OCI-LY1 (cell line): ENCODE measurements around the gene ITGA1.

Experiments used
- H2AFZ ChIP-seq: fragments of 200-600 bp; sonication (generic), shearing (Covaris generic); 2 replicates; pipeline ENCODE4 v1.6.0; 2014; ENCODE audit warnings: antibody characterized with exemption, mild to moderate bottlenecking, low read length
- H3F3A ChIP-seq: fragments of 200-600 bp; sonication (generic), shearing (Covaris generic); 2 replicates; pipeline ENCODE4 v1.6.0; 2014; ENCODE audit warnings: mild to moderate bottlenecking, antibody characterized with exemption, low read length, moderate library complexity; ENCODE audit not compliant: insufficient read depth
- H3K27ac ChIP-seq: fragments of 200-600 bp; sonication (generic); 2 replicates; pipeline ENCODE4 v1.5.1; 2014; ENCODE audit warnings: low read length, mixed run types, mild to moderate bottlenecking, low read depth; ENCODE audit not compliant: poor library complexity, severe bottlenecking
- H3K27me3 ChIP-seq: fragments of 200-600 bp; sonication (generic); 2 replicates; pipeline ENCODE4 v1.6.0; 2014; ENCODE audit warnings: antibody characterized with exemption, mild to moderate bottlenecking, low read length, moderate library complexity; ENCODE audit not compliant: insufficient read depth
- H3K36me3 ChIP-seq: fragments of 200-600 bp; sonication (generic); 2 replicates; pipeline ENCODE4 v1.6.1; 2014; ENCODE audit warnings: mild to moderate bottlenecking, antibody characterized with exemption, low read length, moderate library complexity, mixed read lengths; ENCODE audit not compliant: insufficient read depth
- H3K4me1 ChIP-seq: fragments of 200-600 bp; sonication (generic); 2 replicates; pipeline ENCODE4 v1.5.1; 2014; ENCODE audit warnings: mild to moderate bottlenecking, low read length, moderate library complexity; ENCODE audit not compliant: insufficient read depth, severe bottlenecking
- H3K4me2 ChIP-seq: fragments of 200-600 bp; sonication (generic), shearing (Covaris generic); 2 replicates; pipeline ENCODE4 v1.6.1; 2014; ENCODE audit warnings: low read length
- H3K4me3 ChIP-seq: fragments of 200-600 bp; sonication (generic); 2 replicates; pipeline ENCODE4 v1.5.1; 2014; ENCODE audit warnings: low read length, low read depth, mild to moderate bottlenecking, mixed read lengths; ENCODE audit not compliant: poor library complexity, severe bottlenecking
- H3K79me2 ChIP-seq: fragments of 200-600 bp; shearing (Covaris generic); 2 replicates; pipeline ENCODE4 v1.6.1; 2016; ENCODE audit warnings: mixed run types, low read length, mixed read lengths; ENCODE audit not compliant: insufficient read depth
- H3K9ac ChIP-seq: fragments of 200-600 bp; sonication (generic), shearing (Covaris generic); 2 replicates; pipeline ENCODE4 v1.6.1; 2014; ENCODE audit warnings: mild to moderate bottlenecking, low read length, mixed read lengths
- H3K9me2 ChIP-seq: fragments of 200-600 bp; sonication (generic), shearing (Covaris generic); 2 replicates; pipeline ENCODE4 v1.6.1; 2014; ENCODE audit warnings: low read depth, mild to moderate bottlenecking, low read length, mixed read lengths
- H3K9me3 ChIP-seq: fragments of 200-600 bp; shearing (Covaris generic); 2 replicates; pipeline ENCODE4 v1.6.1; 2014; ENCODE audit warnings: low read length, mixed read lengths
- H4K20me1 ChIP-seq: fragments of 200-600 bp; sonication (generic), shearing (Covaris generic); 2 replicates; pipeline ENCODE4 v1.6.0; 2016; ENCODE audit warnings: mild to moderate bottlenecking, low read length; ENCODE audit not compliant: insufficient read depth
- EZH2 ChIP-seq: fragments of 200-600 bp; sonication (generic), shearing (Covaris generic); IDR thresholded peaks from 2 replicates; pipeline ENCODE4 v1.8.0; 2017; ENCODE audit warnings: borderline replicate concordance, mixed run types, mild to moderate bottlenecking, antibody characterized with exemption, low read length, moderate library complexity, mixed read lengths
- TF ChIP-seq, protein P1 (sequence below): fragments of 200-600 bp; sonication (generic), shearing (Covaris generic); IDR thresholded peaks from 2 replicates; pipeline ENCODE4 v1.5.1; 2017; ENCODE audit warnings: mild to moderate bottlenecking, antibody characterized with exemption, low read length, moderate library complexity, mixed read lengths

ITGA1 gene

DNA sequence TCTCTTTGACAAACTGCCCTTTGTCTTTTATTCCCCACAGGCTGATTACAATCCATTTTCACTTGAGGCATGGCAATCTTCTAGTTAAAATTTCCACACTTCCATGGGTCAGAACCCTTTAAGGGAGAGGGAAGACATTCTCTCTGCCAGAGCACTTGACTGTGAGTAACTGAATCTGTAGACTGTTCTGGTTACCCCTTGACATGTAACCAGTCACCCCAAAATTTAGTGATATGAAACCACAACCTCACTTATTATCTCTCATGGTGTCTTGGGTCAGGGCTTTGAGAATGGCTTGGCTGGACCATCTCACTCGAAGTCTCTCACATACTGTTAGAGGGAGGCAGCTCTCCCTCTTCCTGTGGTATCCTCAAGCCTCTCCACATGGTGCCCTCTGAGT is 215.4 kb downstream of the ITGA1 start:
- H3K36me3 ChIP-seq, result no peaks in the 10 kb centered on the region
- no peaks in the 10 kb centered on the region for H3K9me3 ChIP-seq
- H3F3A ChIP-seq, result no peaks in the 10 kb centered on the region
- no peak overlapping the region for H2AFZ ChIP-seq
- no peaks in the 10 kb centered on the region for H3K9me2 ChIP-seq
- no peak overlapping the region for H3K4me2 ChIP-seq
- no peak overlapping the region for H3K9ac ChIP-seq
- TF ChIP-seq, protein P1, sequence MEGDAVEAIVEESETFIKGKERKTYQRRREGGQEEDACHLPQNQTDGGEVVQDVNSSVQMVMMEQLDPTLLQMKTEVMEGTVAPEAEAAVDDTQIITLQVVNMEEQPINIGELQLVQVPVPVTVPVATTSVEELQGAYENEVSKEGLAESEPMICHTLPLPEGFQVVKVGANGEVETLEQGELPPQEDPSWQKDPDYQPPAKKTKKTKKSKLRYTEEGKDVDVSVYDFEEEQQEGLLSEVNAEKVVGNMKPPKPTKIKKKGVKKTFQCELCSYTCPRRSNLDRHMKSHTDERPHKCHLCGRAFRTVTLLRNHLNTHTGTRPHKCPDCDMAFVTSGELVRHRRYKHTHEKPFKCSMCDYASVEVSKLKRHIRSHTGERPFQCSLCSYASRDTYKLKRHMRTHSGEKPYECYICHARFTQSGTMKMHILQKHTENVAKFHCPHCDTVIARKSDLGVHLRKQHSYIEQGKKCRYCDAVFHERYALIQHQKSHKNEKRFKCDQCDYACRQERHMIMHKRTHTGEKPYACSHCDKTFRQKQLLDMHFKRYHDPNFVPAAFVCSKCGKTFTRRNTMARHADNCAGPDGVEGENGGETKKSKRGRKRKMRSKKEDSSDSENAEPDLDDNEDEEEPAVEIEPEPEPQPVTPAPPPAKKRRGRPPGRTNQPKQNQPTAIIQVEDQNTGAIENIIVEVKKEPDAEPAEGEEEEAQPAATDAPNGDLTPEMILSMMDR, result no peak
- TF ChIP-seq EZH2, result no peak
- no peaks in the 10 kb centered on the region for H3K27me3 ChIP-seq
- H3K4me1 ChIP-seq, result no peaks in the 10 kb centered on the region
- H4K20me1 ChIP-seq, result no peaks in the 10 kb centered on the region
- H3K27ac ChIP-seq, result no peak overlapping the region
- H3K79me2 ChIP-seq, result no peaks in the 10 kb centered on the region
- no peak overlapping the region for H3K4me3 ChIP-seq

DNA sequence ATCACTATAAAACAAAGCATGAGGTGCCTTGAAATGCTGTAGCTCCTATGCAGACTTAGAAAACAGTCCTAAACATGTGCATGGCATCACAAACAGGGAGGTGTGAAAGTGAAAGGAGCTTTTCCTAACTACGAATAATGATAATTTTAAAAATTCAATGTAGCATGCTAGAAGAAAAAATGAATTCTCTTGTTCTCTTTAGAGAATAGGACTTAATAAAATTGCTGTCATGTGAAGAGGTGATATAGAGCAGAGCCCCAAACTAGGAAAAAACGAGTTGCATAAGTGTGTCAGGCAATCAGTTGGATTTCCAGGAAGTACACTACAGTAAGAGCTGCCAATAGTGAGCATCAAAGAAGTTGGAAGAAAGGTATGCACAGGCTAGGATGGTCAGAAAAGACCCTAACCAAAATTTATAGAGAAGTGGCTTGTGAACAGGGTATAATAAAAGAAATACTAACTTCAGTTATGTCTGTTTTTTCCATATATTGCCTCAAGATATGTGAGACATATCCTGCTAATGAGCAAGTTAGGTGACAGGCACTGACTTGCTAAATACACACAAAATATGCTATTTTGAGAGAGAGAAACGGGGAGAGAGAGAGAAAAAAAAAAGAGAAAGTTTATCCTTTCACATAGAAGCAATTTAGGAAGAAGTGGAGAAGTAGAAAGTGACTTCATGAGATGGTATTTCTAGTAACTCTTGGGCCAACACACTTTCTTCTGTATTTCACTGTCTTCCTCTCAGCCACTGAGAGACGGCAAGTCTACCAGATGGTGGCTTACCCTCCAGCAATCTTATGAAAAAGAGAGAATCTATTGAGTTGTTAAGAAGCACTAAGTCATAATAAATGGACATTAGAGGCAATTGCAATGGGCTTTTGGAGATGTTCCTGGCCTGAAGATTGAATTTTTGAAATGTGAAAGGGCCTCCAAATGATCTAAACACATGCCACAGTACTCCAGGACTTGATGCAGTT is 219.5 kb downstream of the ITGA1 start:
- no peak for TF ChIP-seq EZH2
- TF ChIP-seq, protein P1, result no peak
- Histone ChIP-seq H3K27me3 (no peaks in the 10 kb centered on the region), H4K20me1 (no peaks in the 10 kb centered on the region), H2AFZ (no peak overlapping the region), H3F3A (no peaks in the 10 kb centered on the region), H3K4me2 (no peak overlapping the region), H3K4me1 (no peaks in the 10 kb centered on the region), H3K9me2 (no peaks in the 10 kb centered on the region), H3K79me2 (no peaks in the 10 kb centered on the region), H3K4me3 (no peak overlapping the region), H3K9ac (no peak overlapping the region), H3K27ac (no peak overlapping the region), H3K9me3 (no peaks in the 10 kb centered on the region), H3K36me3 (no peaks in the 10 kb centered on the region)

DNA sequence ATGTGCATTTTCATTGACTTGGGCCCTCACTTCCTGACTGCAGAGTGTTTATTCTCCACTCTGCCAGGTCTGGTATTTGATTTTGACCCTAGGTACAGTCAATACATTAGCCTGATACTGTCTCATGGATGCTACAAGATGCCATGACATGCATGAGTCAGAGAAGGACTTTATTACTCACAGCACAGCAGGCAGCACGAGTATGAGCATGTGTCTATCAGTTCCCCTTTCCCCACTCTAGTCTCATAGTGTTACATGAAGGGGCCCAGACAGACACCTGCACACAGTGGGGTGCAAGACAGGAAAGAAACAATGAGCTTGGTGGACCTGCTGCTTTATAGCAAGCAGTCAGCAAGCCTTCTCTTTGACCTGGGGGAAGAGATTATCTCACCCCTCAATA is 221.0 kb downstream of the ITGA1 start:
- Histone ChIP-seq H3F3A (no peaks in the 10 kb centered on the region), H3K9me3 (no peaks in the 10 kb centered on the region)

More for the DNA sequence above, 221.0 kb downstream of the ITGA1 start:
- H3K79me2 ChIP-seq, result no peaks in the 10 kb centered on the region
- no peaks in the 10 kb centered on the region for H3K4me1 ChIP-seq
- H3K9ac ChIP-seq, result no peak overlapping the region
- H3K27ac ChIP-seq, result no peak overlapping the region
- H3K27me3 ChIP-seq, result no peaks in the 10 kb centered on the region
- no peak overlapping the region for H3K4me2 ChIP-seq
- H3K9me2 ChIP-seq, result no peaks in the 10 kb centered on the region
- H3K36me3 ChIP-seq, result no peaks in the 10 kb centered on the region
- TF ChIP-seq EZH2, result no peak
- TF ChIP-seq, protein P1, result no peak
- no peak overlapping the region for H3K4me3 ChIP-seq
- no peaks in the 10 kb centered on the region for H4K20me1 ChIP-seq
- no peak overlapping the region for H2AFZ ChIP-seq
